ENCODE results near the gene TREX2.

DNA sequence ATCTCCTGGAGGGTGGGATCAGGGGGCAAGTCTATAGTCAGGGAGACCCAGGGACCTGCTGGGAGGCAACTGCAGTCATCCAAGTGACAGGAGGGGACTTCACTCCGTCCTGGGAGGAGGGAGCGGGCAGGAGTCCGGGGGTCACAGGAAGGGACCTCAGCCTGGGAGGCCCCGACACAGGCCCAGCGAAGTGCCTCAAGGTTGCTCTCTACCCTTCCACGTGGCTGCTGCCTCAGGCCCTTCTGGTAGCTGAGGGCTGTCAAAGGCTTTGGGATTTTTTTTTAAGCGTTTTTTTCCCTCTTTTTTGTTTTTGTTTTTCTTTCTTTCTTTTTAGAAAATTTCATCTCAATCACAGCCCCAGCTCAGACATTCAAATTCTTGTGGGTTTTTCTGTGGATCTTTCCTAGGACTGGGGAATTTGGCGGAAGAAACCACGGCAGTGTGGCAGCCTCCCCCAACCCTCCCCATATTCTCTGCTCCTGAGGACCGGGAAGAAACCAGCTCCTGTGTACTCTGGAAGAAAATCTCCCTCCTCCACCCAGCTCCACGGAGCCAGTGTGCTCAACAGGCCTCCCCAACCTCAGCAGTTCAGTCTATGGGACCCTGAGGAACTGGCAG lies 25.9 kb upstream of the TREX2 start:
- TF ChIP-seq, protein P1, sequence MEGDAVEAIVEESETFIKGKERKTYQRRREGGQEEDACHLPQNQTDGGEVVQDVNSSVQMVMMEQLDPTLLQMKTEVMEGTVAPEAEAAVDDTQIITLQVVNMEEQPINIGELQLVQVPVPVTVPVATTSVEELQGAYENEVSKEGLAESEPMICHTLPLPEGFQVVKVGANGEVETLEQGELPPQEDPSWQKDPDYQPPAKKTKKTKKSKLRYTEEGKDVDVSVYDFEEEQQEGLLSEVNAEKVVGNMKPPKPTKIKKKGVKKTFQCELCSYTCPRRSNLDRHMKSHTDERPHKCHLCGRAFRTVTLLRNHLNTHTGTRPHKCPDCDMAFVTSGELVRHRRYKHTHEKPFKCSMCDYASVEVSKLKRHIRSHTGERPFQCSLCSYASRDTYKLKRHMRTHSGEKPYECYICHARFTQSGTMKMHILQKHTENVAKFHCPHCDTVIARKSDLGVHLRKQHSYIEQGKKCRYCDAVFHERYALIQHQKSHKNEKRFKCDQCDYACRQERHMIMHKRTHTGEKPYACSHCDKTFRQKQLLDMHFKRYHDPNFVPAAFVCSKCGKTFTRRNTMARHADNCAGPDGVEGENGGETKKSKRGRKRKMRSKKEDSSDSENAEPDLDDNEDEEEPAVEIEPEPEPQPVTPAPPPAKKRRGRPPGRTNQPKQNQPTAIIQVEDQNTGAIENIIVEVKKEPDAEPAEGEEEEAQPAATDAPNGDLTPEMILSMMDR (IDR thresholded peaks at IDR 0.05): no peak
- TF ChIP-seq POLR2A (IDR thresholded peaks at IDR 0.05): no peak

Measured in vagina (tissue), 2 donors.